GM04504 (cell line): ENCODE data around the gene ACBD6.
"Not testable (repeated sequence)": the region's sequence is repeated elsewhere in the genome, so short reads cannot be mapped to it uniquely, and the experiment has no call there.

Experiments
- DNase-seq: peaks from one replicate; pipeline ENCODE4 v3.0.0-alpha.2; 2012; ENCODE audit warnings: low read depth

The ACBD6 gene, protein sequence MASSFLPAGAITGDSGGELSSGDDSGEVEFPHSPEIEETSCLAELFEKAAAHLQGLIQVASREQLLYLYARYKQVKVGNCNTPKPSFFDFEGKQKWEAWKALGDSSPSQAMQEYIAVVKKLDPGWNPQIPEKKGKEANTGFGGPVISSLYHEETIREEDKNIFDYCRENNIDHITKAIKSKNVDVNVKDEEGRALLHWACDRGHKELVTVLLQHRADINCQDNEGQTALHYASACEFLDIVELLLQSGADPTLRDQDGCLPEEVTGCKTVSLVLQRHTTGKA

DNA sequence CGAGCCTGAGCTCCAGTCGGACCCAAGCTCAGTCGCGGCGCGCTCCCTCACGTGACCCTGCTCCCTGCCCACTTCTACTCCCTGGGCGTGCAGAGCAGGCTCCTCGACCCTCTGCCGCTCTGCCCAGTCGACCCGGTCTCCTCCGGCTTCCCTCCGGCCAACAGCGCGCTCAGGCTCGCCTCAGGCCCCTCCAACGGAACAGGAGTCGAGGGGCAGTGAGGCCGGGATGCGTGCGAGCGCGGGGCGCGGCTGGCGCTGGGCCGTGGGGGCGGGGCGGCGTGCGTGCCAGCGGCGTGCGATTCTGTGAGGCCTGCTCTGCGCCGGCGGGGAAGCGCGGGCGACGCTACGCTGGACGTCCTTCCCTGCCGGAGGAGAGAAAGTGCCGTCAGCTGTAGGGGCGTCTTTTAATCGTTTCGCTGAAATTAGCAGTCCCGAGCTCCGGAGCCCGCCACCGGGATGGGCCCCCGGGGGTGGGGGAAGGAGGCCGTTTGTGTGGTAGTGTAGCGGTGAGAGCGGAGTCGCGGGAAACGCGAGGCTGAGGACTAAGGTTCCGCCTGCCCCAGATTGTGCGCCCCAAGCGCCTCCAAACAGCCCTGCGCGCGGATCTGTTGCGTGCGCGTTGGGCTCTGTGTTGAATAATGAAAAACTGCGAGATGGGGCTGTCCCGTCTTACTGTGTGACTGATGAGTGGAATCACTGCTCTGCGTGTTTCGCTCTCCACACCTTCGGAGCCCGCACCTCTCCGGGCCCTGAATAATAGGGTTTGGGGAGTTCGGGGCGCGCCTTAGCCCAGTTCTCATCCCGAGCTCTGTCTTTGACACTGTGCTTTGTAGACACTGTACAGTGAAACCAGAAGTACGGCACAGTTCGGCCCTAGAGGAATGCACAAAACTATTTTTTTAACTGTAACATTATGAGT lies at the start of gene ACBD6:
Gene ACBD6 (minus strand): TSS at position 217 of the 919 bp plus-strand sequence. CDS start 311 bp downstream, outside the sequence.
- peak; percentile 72 for DNase-seq

DNA sequence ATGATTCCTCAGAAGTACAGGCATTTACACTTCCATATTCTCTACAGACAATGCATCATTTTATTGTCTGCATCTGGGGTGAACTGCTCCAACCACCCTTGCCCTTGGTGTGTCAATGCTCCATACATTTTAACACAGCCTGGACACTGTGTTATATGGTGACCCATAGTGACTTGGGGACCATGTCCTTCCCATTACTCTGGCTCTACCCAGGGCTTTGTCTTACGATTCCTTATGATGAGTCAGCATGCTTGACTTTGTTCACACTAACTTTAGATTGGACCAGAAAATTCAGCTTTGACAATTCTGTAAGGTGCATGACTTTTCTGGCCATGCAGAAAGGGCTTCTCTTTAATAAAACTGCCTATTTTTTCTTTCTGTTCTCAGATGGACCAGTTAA lies 49.6 kb upstream of the ACBD6 start:
- no peak for DNase-seq

DNA sequence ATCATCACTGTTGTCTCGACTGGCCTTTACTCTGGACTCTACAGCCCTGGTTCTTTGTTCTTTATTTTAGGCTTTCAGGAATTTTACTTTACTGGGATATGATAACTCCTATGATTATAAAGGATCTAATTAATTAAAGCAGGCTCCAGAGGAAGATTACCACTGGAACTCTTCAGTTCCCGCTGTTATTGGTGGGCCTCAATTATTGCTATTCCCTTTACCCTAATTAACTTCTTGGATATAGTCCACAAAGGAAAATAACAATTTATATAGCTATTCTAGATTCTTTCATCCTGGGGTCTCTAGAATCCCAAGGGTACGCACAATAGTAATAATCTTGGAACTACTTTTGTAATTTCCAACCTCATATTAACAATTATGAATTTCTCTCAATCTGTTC lies 47.9 kb upstream of the ACBD6 start:
- DNase-seq = no peak

DNA sequence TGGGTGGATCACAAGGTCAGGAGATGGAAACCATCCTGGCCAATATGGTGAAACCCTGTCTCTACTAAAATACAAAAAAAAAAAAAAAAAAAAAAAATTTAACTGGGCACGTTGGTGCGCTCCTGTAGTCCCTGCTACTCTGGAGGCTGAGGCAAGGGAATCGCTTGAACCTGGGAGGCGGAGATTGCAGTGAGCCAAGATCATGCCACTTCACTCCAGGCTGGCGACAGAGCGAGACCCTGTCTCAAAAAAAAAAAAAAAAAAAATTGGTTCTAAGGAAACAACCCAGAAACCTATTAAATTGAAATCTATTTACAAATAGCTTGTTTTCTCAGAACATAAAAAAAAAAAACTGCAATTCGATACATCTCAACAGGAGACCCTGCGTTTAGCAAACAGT lies 47.4 kb upstream of the ACBD6 start:
- not testable (repeated sequence) for DNase-seq

DNA sequence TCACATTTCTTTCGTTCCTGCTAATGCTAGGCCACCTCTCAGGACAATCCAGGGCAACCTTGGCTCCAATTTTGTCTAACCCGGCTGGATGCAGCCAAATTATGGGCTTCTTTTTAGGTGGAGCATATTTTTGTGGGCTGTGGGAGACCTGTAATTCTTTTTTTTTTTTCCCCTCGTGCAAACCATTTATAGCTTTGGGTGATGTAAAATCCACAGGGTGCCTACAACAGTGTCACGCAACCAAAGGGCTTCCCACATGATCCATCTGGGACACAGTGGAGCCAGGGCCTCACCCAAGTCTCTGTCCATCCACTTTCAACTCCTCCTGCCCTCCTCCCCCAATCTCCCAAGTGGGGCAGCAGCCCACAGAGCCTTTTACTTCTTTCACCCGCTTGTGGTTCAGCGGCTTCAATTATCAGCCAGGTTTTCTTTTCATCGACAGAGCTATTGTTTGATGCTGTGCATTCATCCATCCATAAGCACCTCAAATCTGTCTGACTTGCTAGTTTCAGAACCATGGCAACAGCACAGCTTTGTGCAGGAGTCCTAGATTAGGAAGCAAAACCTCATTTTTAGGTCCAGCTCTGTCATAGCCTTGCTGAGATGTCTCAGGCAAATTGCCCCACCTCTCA lies 46.4 kb upstream of the ACBD6 start:
- no peak for DNase-seq

DNA sequence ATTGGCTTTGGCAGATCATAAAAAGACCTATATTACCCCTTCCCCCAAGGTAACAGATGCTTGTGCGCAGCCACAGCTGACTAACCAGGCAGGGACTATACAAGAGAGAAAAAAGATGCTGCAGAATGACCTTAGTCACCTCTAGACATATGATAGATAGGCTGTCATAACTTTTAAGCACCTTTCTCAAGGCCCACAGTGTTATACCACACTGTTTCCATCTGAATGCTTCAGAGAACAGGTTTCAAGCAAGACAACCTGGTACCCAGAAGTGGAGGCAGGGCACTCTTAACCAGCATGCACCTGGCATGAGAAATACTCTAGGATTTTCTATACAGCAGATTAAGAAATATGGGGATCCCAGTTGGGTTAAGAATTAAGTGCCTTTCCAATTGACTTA lies 43.6 kb upstream of the ACBD6 start:
- no peak for DNase-seq

DNA sequence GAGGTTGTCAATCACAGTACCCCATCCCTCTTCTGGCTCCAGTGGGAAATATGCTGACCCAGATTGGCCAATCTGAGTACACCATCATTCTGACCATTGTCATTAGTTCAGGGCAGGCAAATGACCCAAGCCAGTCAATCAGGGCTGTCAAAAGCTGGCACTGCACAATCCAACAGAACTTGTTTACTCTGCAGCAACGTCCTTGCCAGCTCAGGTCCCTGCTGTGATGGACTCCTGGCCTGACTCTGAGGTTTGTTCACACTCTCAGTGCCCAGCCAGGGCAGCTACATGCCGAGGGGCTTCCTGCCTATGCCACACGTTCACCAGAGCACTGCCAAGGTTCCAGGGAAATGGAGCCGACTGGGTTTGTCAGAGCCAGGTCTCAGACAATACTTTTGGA lies 41.7 kb upstream of the ACBD6 start:
- no peak for DNase-seq

DNA sequence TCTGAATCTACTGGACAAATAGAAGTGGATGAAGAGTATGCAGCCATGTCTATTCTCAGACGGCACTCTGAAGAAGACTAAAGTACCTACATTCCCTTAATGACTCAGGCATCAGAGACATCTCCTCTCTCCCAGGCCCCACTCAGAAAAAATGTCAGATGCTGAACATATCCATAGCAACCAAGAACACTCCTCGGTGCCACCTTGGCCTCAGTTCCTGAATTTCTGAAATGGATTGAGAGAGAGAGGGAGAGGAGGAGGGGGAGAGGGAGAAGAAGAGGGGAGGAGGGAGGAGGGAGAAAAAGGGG lies 40.4 kb upstream of the ACBD6 start:
- DNase-seq = no peak

DNA sequence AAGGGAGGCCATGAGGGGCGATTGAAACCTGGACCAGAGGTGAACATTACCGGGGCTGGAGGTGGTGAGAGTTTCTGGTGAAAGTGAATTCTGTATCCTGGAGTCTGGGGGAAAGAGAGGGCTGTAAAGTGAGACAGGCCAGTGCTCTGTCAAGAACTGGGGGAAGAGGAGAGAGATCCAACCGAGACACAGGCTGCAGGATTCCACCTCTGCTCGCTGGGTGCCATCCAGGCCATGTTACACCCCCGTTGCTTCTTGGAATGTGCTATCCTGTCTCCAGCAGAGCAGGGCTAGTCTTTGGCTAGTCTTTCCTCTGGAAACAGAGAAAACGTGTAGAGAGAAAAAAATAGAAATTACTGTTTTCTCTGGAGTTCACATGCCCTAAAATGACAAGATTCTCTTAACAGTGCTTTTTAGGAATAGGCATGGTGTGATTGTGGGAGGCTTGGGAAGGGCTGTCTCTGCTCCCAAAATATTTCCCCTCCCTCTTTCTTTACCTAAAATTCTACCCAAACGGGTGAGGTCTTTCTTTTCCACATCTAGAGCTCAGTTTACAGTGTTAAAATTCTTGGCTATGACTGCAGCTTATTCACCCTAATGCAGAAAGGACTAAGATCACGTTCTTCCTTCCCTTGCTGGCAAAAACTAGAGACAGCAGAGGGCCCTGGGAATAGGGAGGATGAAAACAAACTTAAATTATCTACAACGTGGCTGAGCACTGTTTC lies 39.9 kb upstream of the ACBD6 start:
- DNase-seq = no peak

DNA sequence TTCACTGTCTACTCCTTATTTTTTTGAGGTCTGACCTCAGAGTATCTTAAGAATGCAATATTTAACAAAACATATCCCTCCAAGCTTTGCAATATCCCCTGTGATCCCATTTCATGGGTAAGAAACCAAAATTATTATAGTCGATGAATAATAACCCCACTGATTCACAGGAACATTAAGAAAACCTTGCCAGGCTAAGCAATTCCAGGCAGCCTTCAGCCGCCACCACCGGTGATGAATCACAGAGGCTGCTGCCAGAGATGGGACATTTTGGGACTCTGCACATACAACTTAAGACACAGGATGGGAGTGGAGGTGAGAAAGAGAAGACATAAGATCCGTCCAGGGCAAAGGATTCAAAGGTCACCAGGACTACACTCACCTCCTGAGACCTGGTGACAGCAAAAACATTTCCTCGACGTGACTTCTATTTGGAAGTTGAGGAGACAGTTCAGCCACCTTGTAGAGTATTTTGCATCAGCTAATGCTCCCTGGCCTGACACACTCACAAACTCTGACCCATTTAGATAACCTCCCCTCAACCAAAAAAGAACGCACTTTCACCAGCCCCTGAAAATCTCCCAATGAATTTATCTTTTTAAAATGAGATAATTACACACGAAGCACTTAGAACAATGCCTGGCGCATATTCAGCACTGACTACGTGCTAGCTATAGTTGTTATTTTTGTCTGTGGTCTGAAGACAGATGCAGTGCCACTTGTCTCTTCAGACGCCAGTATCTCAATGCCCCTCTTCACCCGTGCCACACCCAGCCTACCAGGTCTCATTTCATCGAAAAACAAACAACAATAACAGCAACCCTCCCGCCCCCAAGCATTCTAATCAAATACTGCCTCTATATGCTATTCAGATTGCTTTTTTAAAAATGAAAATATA lies 38.6 kb upstream of the ACBD6 start:
- no peak for DNase-seq

DNA sequence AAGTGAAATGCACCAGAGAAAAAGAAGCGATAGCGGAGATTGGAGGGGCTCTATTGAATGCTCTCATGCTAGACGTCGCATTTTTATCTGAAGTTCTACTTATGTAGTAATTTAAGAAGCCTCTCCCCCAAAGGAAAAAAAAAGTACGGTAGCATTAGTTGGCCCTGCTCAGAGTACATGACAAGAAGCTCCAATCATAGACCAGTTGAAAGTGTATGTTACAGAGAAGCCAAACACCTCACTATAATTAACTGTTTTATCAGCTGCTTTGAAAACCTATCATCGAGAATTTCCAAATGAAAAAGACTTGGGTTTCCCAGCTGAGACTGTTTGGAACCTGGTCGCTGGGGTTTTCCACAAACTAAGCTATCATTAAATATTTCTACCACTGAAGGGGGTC lies 36.8 kb upstream of the ACBD6 start:
- DNase-seq = no peak

DNA sequence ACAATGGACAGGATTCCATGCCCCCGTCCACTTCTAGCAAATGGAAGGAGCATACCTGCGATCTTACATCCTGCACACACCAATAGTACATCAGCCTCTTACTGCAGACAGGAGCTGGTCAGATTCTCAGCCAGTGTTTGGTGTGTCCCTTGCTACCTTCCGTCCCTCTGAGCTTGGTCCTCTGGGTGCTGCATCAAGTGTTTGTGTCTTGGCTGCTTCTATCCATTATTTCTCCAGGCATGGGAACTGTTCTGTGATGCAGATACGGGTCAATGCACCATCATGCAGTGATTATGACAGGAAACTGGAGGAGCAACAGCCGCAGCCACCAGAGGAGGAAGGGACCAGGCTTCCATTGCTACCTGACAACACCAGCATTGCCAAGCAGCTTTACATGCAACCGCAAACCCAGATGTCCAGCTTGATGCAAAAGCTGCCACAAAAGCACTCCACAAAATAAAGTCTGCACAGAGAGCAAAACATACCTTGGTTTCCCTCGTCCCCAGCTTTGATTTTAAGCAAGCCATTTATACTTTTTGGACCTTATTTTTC lies 34.5 kb upstream of the ACBD6 start:
- DNase-seq = no peak

DNA sequence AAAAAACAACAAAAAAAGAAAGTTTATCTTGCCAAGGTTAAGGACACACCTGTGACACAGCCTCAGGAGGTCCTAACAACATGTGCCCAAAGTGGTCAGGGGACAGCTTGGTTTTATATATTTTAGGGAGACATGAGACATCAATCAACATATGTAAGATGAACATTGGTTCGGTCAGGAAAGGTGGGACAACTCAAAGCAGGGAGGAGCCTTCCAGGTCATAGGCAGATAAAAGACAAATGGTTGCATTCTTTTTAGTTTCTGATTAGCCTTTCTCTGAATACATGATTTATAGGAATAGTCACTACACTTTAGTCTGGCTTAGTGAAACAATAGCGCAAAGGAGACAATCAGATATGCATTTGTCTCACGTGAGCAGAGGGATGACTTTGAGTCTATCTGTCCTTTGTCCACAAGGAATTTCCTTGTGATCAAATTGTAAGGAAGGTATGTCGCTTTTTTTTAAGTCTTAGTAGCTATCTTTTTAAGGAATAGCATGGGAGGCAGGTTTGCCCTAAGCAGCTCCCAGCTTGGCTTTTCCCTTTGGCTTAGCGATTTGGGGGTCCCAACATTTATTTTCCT lies 33.1 kb upstream of the ACBD6 start:
- no peak for DNase-seq

DNA sequence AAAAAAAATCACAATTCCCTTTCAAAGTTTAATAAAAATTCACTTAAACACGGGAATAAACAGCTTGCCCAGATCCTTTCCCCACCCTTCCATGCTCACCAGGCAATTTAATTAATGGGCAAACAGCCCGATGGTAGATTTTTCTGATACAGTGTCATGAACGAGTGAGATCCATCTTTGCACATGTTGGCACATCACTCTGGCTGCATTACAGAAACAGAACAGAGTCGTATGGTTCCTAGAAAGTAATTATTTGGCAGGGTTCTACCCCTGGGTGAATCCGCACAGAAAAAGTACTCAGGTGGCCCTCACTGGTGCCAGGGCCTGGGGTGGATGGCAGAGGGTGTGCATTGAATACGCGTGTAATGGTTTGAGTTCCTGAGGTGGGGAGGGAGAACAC lies 31.8 kb upstream of the ACBD6 start:
- no peak for DNase-seq

DNA sequence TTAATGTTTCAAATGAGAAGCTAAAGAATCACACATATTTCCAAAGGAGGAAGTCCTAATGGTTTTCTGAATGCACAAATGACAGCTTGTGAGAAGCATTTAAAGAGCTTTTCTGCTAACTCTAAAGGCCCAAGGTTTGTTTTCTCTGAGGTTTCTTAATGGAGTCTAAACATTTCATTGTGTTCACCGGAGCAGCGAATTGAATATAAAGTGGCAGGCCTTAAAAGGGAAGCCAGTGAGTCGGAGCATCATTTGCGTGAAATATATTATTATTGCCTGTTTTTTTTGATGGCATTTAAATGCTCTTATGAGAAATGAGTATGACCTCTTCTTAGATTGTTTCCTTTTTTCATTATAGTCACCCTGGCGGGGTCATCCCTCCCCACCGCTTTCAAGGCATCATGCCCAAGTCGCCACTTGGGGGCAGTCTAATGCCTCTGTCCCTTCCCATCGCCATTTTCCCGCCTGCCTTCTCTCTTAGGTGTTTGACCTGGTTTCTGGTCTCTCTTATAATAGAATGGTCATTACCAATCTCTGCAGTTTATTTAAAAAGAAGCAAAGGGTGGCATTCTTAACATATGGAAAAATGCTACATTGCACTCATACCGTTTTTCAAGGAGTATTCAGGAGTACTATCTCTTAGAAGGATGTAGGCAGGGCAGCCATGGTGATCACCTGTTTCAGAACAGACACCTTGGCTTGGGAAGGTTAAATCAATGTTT lies 31.1 kb upstream of the ACBD6 start:
- no peak for DNase-seq

DNA sequence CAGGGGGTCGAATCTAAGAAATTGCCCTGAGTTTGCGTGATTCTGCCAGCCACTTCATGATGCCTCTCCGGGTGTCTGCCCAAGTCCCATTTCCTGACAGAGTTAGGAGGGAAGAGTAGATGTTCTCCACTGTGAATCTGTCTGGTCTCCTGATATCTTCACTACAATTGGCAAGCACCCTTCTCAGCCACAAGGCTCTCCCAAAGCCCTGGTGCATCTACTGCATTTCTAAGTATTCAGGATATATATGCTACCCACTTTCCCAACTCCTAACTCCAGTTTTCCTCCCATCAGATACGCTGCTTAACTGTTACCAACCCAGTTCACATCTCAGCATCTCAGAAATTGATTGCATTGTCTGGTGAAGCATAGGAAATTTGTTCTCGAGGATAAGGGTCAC lies 30.5 kb upstream of the ACBD6 start:
- no peak for DNase-seq

DNA sequence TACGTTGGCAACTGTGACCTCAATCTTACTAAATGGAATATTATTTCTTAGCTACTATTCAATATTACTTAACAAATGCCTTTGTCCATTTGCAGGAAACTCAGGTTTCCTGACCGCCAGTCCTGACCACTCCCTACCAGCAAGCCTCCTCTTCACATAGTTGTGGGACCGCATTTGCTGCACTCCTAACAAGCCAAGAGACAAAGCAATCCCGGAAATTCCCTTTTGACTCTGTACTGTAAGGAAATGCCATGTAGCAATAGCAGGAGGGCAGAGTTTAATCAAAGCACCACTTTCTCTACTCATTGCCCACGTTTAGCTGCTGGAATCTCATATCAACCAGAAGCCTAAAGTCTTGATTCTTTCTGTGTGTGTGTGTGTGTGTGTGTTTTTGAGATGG lies 28.1 kb upstream of the ACBD6 start:
- peak; percentile 32 for DNase-seq

DNA sequence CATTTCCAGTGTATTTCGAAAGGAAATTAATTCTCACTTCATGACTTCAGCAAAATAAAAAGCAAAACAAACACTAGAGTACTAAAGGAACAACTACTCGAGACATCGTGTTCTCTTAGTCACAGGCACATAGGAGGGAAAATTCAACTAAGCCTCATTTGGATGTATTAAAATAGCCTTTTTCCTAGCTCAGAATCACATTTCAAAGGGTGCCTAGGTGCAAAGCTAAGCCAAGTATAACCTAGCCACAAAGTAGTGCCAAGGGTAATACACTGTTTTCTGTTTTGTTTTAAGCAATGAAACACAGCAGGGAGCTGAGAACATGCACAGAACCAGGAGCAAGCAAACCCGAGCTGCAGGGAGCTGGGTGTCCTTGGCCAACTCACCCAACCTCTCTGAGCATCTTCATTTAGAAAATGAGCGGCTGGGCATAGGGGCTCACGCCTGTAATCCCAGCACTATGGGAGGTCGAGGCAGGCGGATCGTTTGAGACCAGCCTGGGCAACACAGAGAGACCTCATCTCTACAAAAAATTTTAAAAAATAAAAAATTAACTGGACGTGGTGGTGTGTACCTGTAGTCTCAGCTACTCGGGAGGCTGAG lies 26.6 kb upstream of the ACBD6 start:
- DNase-seq = no peak

DNA sequence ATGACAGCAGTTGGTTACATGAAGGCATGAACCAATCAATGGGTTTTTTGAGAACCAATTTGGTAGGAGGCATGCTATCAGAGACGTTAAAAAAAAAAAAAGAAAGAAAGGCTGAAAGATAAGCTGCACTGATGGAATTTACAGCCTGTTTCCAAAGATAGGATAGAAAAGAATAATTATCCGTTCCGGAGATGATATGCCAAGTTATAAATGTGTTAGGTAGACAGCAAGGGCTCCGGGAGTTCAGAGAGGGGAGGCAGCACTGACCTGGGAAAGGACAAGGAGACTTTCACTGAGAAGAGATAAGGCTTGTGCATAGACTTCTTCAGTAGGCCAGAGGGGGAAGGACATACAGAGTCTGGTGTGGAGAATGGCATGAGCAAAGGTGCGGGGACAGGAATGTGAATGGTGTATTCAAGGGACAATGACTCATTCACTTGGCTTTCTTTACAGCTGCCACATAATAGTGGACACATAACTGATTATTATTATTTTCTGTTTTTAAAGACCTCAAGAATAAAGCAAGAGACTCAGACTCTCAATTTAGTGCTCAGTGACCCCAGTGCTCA lies 24.8 kb upstream of the ACBD6 start:
- no peak for DNase-seq
